LHCN-M2 (cell line): ENCODE data around the gene HIC1. TPM values are rescaled to one million over a fixed set of nuclear protein-coding genes. Genes with fewer than 3 reads are reported as not detected.

ENCODE experiments used
- DNase-seq: peaks from one replicate; pipeline ENCODE4 v3.0.0-alpha.2; 2012; ENCODE audit warnings: low read depth
- total RNA-seq: library from RNA; depleted of rRNA; stranded (reverse); fragments of >200 nt; gene quantifications from 2 replicates; pipeline ENCODE4 v1.2.3, GENCODE V29; 2014; rRNA removed

Gene HIC1
- total RNA-seq, 1 experiment from 2014 or later = 8.8 TPM

GRCh38 chr17:2102931-2103809 is 48.3 kb downstream of the HIC1 start:
- peak; percentile 59 for DNase-seq

GRCh38 chr17:2105663-2106062 is 50.8 kb downstream of the HIC1 start:
- no peak for DNase-seq

- DNase-seq = no peak
Observed at GRCh38 chr17:2106308-2106955, 51.5 kb downstream of the HIC1 start.

- DNase-seq = no peak
Observed at GRCh38 chr17:2107050-2107449, 52.1 kb downstream of the HIC1 start.

- no peak for DNase-seq
Observed at GRCh38 chr17:2107506-2107905, 52.6 kb downstream of the HIC1 start.

GRCh38 chr17:2108170-2108569 is 53.3 kb downstream of the HIC1 start:
- DNase-seq = no peak

- no peak for DNase-seq
Observed at GRCh38 chr17:2110436-2110835, 55.5 kb downstream of the HIC1 start.

- no peak for DNase-seq
Observed at GRCh38 chr17:2111691-2112090, 56.8 kb downstream of the HIC1 start.

Other genes starting within 250 kb of the HIC1 start
- 10.6 and 13.3 TPM in 2 replicates for gene SMYD4, start 225.2 kb upstream of the HIC1 start, total RNA-seq
- 19.3 and 28.1 TPM in 2 replicates for gene RPA1, start 225.1 kb upstream of the HIC1 start, total RNA-seq
- gene RTN4RL1, start 29.8 kb upstream of the HIC1 start, total RNA-seq = 0.64 and 0.69 TPM in 2 replicates
- 33.5 and 33.9 TPM in 2 replicates for gene DPH1, start 24.9 kb upstream of the HIC1 start, total RNA-seq
- 77.3 and 85.7 TPM in 2 replicates for gene OVCA2, start 13.1 kb upstream of the HIC1 start, total RNA-seq
- gene SMG6, start 248.7 kb downstream of the HIC1 start, total RNA-seq = 23.5 and 35.5 TPM in 2 replicates
- gene SRR, start 248.8 kb downstream of the HIC1 start, total RNA-seq = 64.4 and 65.5 TPM in 2 replicates